Activated T-cell treated with anti-CD3 and anti-CD28 coated beads, Interleukin-2, amount 50 U/mL, for 1 hour (primary cell): ENCODE measurements around the gene NUMBL.
"Not testable (repeated sequence)": the region's sequence is repeated elsewhere in the genome, so short reads cannot be mapped to it uniquely, and the experiment has no call there.

ENCODE experiments used
- DNase-seq: peaks from one replicate; pipeline ENCODE4 v3.0.0-alpha.2; 2020

Gene NUMBL

DNA sequence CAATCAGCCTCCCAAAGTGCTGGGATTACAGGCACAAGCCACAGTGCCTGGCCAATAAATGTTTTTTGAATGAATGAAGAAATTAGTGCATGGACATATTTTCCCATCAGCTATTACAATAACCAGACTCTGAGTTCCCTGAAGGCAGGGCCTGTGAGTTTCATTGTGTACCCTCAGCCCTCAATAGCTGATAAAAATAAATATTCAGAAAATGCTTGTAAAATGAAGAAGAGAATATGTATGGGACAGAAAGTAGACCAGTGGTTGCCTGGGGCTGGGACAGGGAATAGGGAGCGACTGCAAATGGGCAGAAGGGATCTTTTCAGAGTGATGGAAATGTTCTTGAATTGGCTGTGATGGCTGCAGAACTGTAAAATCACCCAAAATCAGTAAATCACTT is 28.8 kb downstream of the NUMBL start:
- no peak for DNase-seq

DNA sequence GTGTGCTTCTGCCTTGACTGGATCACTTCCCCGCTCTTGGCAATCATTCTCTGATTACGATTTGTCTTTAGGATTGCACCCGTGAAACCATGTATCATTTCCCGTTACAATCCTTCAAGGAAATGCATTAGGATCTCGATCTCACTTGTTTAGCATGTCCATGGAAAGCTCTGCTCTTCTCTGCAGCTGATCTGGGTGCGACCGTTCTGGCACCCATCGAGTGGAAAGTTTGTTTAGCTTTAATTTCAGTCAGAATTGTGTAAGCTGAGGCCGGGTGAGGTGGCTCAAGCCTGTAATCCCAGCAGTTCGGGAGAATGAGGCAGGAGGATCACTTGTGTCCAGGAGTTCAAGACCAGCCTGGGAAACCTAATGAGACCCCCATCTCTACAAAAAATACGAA is 30.9 kb downstream of the NUMBL start:
- DNase-seq, result no peak

DNA sequence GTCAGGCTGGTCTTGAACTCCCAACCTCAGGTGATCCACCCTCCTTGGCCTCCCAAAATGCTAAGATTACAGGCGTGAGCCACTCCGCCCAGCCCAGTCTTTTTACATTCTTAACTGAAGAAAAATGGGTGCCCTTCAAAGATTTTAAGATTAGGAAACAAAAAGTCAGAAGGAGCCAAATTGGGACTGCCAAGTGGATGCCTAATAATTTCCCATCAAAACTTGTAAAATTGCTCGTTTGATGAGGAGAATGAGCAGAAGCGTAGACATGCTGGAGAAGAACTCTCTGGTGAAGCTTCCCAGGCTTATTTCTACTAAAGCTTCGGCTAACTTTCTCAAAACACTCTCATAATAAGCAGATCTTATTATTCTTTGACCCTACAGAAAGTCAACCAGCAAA is 31.3 kb downstream of the NUMBL start:
- no peak for DNase-seq

DNA sequence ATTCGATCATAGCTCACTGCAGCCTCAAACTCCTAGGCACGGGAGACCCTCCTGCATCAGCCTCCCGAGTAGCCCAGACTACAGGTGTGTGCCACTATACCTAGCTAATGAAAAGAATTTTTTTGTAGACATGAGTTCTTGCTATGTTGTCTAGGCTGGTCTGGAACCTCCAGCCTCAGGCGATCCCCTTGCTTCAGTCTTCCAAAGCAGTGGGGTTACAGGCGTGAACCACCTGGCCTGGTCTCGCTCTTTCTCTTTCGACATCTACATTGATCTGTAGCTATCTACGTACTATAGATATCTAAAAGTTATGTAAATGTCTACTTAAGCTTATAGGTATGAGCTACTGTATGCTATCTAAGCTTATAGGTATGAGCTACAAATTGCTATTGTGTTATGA is 32.4 kb downstream of the NUMBL start:
- DNase-seq, result no peak

DNA sequence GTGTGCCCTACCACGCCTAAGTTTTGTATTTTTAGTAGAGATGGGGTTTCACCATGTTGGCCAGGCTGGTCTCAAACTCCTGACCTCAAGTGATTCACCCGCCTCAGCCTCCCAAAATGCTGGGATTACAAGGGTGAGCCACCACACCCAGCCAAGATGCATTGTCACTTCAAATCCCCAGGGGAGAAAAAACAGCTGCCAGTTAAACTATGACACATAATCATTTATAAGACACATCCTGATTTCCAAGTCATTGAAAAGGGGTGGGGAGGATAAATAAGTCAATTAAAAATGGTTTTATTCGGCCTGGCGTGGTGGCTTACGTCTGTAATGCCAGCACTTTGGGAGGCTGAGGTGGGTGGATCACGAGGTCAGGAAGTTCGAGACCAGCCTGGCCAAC is 34.8 kb downstream of the NUMBL start:
- DNase-seq, result not testable (repeated sequence)

DNA sequence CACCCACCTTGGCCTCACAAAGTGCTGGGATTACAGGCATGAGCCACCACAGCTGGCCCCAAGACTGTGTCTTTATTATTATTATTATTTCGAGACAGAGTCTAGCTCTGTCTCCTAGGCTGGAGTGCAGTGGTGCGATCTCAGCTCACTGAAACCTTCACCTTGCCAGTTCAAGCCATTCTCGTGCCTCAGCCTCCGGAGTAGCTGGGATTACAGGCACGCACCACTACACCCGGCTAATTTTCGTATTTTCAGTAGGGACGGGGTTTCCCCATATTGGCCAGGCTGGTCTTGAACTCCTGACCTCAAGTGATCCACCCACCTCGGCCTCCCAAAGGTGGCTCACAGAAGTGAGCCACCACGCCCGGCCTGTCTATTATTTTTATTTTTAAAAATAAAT is 38.1 kb downstream of the NUMBL start:
- DNase-seq, result not testable (repeated sequence)

DNA sequence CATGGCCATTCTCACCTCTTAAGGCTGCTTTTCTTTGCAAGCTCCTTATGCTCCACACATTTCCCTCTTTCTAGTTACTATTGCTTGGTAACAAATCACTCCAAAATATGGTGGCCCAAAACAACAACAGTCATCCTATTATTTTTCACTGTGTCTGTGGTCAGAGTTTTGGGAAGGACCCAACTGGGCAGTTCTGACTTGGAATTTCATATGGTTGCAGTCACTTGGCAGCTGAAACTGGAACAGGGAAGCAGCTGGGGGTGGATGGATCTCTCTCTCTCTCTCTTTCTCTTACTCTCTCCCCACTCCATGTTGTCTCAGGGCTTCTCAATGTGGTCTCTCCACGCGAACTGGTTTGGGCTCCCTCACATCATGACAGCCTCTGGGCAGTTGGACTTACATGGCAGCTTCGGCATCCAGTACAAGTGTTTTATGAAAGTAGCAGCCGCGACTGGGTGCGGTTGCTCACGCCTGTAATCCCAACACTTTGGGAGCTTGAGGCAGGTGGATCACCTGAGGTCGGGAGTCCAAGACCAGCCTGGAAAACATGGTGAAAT is 39.6 kb downstream of the NUMBL start:
- DNase-seq, result no peak

DNA sequence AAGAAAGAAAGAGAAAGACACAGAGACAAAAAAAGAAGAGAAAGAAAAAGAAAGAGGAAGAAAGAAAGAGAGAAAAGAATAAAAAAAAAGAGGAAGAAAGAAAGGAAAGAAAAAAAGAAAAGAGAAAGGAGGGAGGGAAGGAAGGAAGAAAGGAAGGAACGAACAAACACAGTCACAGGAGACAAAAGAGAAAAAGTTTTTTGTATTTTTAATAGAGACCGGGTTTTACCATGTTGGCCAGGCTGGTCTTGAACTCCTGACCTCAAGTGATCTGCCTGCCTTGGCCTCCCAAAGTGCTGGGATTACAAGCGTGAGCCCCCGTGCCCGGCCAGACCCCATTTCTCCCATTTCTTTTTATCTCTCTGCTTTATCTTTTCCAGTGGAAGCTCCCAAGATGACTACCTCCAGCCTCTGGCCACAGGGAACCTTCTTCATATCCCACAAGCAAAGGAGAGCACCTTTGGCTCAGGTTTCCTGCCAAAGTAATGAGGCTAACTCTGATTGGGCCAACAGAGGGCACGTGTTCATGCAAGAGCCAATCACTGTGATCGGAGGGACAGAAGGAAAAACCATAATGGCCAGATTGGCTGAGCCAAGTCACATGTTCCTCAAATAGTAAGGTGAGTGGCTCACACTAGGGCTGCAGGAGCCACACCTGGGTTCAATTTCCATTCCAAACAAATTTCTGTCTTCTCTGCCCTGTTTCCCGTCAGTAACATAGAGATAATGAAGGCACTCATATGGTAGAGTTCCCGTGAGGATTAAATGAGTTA is 40.4 kb downstream of the NUMBL start:
- not testable (repeated sequence) for DNase-seq

DNA sequence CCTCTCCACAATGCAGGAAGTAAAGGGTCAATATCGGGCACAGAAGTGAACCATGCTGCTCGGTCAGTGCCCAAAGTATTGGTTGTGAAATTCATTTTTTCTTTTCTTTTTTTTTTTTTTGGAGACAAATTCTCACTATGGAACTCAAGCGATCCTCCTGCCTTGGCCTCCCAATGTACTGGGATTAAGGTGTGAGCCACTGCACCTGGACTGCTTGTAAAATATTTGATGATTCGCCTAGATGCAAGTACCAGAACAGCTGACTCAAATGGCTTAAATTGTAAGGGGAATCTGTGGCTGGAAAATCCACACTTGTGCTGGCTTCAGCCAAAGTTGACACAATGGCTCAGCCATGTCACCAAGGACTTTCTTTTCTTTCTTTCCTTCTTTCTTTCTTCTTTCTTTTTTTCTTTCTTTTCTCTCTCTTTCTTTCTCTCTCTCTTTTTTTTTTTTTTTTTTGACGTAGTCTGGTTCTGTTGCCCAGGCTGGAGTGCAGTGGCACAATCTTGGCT is 43.7 kb downstream of the NUMBL start:
- no peak for DNase-seq

DNA sequence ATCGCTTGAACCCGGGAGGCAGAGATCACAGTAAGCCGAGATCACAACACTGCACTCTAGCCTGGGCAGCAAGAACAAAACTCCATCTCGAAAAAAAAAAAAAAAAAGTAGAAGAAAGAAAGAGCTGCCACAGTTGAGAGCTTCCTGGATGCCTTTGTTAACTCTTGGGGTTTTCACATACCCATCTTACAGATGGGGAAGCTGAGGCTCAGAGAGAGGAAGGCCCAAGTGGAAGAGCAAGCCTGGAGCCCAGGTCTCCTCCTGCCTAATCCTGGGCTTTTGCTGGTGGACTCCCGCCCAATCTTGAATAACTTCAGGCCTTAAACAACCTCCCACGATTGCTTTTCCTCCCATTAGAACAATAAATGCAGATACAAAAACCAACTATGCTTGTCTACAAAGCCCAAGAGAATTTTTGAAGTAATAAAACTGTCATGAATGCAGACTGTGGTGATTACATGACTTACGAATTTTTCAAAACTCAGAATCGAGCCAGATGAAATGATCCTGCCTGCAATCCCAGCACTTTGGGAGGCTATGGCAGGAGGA is 47.6 kb downstream of the NUMBL start:
- no peak for DNase-seq

DNA sequence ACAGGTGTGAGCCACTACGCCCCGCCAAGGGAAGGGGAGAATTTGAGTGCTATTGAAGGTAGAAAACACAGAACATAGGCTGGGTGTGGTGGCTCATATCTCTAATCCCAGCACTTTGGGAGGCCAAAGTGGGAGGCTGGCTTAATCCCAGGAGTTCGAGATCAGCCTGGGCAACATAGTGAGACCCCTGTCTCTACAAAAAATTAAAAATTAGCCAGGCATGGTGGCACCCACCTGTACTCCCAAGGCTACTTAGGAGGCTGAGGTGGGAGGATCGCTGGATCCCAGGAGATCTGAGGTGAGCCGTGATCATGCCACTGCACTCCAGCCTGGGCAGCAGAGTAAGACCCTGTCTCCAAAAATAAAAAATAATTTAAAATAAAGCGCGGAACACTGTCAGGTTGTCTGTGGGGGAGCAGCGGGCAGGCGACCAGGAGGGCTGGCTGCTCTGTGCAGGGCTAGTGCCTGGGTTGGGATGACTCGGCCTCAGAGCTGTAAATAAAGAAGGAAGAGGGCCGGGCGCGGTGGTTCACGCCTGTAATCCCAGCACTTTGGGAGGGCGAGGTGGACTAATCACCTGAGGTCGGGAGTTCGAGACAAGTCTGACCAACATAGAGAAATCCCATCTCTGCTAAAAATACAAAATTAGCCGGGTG is 48.3 kb downstream of the NUMBL start:
- no peak for DNase-seq

DNA sequence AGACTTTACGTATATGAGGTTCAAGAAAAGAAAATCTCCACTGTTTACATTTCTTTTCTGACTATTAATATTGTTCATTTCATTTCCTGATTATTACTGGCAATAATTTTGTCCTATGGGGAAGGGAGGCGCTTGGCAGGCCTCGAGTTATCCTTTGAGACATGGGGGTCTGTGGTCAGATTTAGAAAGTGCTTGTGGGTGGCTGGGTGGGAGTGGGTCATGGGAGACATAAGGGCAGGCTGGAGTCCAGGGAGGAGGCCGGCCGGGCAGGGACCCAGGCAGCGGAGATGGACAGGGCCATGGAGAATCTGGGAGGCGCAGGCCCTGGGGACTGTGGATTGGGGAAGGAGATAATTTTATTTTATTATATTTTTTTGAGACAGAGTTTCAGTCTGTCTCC is 49.2 kb downstream of the NUMBL start:
- no peak for DNase-seq

DNA sequence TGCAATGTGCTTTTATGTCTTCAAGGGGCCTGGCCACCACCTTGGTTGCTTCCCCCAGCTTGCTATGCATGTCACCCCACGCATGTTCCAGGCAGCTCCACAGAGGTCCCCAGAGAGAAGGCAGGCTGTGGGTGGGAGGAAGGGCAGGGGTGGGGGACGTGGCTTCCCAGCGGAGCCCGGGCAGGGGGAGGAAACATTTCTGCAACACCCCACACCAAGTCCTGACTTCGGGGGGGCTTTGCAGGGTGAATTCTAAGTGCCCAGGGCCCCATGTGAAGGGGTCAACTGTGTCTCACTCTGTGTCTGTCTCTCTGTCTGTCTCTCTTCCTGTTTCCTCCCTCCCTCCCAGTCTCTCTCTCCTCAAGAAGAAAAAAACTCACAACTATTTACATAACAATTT is 49.7 kb downstream of the NUMBL start:
- no peak for DNase-seq

DNA sequence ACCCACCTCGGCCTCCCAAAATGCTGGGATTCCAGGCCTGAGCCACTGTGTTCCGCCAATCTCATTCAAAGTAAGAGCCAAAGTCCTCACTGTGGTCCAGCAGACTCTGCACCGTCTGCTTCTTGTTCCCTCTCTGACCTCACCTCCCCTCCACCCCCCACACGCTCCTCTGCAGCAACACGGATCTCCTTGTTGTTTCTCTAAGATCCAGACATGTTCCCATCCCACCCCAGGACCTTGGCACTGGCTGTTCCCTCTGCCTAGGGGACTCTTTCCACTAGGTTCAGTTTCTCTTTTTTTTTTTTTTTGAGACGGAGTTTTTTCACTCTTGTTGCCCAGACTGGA is 50.8 kb downstream of the NUMBL start:
- no peak for DNase-seq

DNA sequence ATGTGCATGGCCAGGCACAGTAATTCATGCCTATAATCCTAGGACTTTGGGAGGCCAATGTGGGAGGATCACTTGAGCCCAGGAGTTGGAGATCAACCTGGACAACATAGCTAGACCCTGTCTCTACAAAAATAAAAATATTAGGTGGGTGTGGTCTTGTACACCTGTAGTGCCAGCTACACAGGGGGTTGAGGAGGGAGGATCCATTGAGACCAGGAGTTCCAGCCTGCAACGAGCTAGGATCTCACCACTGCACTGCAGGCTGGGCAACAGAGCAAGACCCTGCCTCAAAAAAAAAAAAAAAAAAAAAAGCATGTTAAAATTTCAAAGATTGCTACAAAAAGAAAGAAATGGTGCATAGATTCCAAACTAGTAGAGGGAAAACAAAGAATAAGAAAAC is 52.1 kb downstream of the NUMBL start:
- no peak for DNase-seq

DNA sequence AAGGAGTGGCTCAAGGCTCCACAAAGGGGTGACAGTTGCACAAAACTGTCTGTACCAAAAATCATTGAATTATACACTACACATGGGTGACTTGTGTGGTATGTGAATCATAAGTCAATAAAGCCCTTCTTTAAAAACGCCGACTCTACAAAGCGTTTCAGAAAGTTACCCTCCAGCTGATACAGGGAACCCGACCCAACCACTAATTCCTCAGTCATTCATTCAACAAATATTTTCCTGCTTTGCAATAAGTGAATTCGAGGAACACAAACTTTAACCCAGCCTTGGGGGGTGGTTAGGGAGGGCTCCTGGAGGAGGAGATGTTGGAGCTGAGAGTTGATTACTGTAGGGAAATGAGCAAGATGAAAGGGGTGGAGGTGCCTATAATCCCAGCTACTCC is 57.2 kb downstream of the NUMBL start:
- no peak for DNase-seq

DNA sequence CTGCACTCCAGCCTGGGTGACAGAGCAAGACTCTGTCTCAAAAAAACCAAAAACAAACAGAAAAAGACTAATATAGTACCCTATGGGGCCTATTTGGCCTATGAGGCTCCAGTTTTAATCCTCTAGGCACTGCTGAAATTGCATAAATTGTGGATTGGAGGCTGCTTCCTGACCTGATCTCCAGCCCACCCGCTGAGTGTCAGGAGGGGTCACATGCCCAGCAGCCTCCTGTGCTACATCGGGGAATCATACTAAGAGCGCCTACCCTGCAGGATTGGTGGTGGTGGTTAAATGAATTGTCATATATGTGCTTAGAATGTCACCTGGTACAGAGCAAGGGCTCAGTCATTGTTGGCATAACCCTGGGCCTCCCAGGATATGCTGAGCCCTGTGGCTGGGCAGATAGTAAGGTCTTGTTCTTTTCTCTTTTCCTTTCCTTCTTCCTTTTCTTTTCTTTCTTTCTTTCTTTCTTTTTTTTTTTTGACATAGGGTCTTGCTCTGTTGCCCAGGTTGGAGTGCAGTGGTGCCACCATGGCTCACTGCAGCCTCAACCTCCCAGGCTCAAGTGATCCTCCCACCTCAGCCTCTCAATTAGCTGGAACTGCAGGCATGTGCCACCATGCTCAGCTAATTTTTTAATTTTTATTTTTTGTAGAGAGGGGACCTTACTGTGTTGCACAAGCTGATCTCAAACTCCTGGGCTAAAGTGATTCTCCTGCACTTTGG is 58.0 kb downstream of the NUMBL start:
- DNase-seq, result no peak

DNA sequence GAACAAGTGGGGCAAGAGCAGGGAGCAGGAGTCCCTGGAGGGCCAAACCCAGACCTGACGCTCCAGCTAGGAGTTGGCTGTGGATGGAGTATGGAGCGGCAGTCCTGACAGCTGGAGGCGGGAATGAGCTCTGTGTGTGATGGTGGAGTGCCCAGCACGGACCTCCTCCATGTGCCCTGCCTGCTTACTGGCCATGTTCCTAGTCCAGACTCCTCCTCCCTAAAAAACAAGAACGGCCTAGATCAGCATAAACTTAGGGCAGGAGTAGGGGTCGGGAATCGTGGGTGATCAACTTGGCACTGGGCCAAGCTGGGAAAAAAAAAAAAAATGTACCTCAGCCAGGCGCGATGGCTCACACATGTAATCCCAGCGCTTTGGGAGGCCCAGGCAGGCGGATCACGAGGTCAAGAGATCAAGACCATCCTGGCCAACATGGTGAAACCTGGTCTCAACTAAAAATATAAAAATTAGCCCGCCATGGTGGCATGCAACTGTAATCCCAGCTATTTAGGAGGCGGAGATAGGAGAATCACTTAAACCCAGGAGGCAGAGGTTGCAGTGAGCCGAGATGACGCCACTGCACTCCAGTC is 59.8 kb downstream of the NUMBL start:
- no peak for DNase-seq

DNA sequence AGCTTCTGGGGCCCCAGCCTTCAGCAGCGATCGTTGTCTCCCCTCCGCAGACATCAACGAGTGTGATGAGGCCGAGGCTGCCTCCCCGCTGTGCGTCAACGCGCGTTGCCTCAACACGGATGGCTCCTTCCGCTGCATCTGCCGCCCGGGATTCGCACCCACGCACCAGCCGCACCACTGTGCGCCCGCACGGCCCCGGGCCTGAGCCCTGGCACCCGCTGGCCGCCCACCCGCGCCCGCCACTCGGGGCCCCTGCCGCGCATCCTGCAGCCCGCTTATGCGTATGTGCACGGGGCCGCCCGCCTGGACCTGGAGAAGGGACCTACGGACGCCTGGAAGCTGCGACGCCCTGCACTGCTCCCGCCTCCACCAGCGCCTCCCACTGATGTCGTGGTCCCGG is 61.1 kb downstream of the NUMBL start:
- DNase-seq, result no peak

DNA sequence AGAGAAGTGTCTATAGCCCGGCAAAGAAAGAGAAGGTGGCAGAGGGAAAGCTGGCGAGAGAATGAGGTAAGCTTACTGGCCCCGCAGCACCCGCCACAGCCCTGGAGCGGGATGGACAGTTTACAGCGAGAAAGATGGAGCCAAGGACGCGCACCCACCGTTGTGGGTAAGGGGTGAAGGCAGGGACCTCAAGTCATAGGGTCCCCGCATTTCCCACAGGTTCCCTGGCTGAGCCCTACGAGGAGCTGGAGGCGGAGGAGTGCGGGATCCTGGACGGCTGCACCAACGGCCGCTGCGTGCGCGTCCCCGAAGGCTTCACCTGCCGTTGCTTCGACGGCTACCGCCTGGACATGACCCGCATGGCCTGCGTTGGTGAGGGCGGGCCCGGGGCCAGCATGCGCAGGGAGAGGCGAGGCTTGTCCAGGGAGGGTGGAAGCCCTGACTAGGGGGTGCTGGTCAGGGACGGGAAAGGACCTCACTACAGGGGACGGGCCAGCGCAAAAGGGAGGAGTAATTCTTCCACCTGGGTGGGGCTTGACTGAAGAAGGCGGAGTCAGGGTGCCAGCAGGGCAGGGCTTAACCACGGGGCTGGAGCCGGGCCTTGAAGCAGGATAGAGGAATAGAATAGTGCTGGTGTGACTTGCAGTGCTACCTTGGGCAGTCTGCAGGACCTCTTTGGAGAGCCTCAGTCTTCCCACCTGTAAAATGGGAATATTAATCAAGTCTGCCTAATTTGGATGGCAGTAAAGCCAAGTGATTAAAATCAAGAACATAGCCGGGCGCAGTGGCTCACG is 62.8 kb downstream of the NUMBL start:
- DNase-seq, result peak; percentile 23

DNA sequence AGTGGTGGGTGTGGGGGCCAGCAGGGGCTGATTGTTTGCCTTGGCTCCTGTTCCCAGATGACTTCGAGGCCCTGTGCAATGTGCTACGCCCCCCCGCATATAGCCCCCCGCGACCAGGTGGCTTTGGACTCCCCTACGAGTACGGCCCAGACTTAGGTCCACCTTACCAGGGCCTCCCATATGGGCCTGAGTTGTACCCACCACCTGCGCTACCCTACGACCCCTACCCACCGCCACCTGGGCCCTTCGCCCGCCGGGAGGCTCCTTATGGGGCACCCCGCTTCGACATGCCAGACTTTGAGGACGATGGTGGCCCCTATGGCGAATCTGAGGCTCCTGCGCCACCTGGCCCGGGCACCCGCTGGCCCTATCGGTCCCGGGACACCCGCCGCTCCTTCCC is 63.5 kb downstream of the NUMBL start:
- no peak for DNase-seq
